GM18499 (cell line): Measurements from ENCODE around the gene FKBP6.
"Not testable (repeated sequence)": the region's sequence is repeated elsewhere in the genome, so short reads cannot be mapped to it uniquely, and the experiment has no call there.

Experiments used
- ATAC-seq: cut with Tn5 transposase; IDR thresholded peaks from one replicate; pipeline ENCODE4 v1.9.1; 2021; ENCODE audit warnings: moderate number of reproducible peaks; ENCODE audit not compliant: insufficient read depth, unreplicated experiment

FKBP6 gene

GRCh38 chr7:73353243-73353642 lies 25.3 kb downstream of the FKBP6 start:
- ATAC-seq, result no peak

DNA sequence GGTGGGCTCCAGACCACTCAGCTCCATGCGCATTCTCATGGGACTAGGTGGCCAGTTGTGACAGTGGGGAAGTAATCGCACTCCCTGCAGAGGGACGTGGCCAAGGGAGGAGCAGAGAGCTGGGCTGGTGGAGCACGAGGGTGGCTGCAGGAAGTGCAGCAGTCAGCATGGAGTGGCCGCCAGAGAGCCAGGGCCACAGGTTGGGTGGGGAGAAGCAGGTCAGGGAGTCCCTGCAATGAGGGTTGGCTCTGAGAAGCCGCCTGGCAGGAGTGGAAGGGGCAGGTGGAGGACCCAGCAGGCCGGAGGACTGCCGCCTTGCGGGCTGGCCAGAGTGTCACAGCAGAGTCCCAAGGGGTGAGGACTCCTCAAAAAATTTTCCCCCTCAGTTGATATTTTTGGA lies 26.2 kb downstream of the FKBP6 start:
- ATAC-seq, result no peak

- ATAC-seq, result no peak
Observed at GRCh38 chr7:73354821-73355220, 26.9 kb downstream of the FKBP6 start.

DNA sequence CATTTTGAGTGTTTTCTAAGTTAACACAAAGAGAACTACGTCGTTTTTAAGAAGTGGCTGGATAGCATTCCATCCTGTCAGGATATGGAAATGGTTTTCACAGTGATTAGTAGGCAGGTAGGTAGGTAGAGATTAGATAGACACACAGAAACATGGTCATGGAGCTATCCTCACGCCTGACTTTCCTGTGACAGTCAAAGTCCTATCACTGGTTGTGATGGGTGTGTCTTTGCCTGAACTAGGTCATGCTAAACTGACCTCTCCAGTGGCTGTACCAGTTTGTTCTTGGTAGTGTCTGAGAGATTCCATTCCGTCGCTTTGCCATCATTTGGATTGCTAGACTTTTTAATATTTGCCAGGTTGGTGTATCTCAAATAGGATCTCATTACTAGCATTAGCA lies 28.2 kb downstream of the FKBP6 start:
- ATAC-seq, result no peak

GRCh38 chr7:73358590-73359275 lies 30.8 kb downstream of the FKBP6 start:
- ATAC-seq, result no peak

GRCh38 chr7:73359306-73359705 lies 31.3 kb downstream of the FKBP6 start:
- ATAC-seq, result no peak

GRCh38 chr7:73359746-73360375 lies 31.9 kb downstream of the FKBP6 start:
- no peak for ATAC-seq

- ATAC-seq, result not testable (repeated sequence)
Observed at GRCh38 chr7:73360590-73360989, 32.6 kb downstream of the FKBP6 start.

DNA sequence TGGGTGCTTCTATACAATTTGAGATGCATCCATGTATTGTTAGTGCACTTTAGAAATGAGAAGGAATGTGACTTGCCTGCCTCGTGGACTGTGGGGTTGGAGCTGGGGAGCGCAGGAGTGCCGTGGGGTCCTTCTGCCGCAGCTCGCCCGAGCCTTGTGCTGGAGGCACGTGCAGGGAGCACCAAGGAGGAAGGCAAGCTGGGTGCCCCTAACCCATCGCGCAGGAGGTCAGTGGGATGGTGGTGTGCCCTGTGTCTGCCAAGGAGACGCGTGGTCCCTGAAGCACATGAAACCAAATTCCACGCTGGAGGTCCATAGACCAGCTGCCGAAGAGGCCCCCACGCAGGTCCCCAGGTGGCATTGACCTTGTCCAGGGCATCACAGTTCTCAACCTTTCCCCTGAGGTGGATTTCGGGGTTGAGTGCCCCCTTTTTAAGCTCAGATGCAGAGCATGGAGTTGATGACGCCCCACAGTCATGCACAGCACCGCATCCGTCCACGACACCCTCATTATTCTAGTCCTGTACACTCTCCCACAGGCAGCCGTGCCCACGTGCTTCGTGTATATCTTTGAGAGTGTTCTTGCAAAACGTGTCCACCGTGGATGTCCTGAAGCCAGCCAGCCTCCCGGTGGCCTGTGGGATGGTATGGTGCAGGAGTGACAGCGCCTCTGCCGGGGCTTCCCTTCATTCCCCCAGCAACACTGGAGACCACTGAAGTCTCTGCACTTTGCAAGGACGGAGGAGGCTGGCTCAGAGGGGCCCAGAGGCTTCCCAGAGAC lies 35.5 kb downstream of the FKBP6 start:
- ATAC-seq, result no peak

- ATAC-seq, result no peak
Observed at GRCh38 chr7:73364006-73364728, 36.2 kb downstream of the FKBP6 start.

DNA sequence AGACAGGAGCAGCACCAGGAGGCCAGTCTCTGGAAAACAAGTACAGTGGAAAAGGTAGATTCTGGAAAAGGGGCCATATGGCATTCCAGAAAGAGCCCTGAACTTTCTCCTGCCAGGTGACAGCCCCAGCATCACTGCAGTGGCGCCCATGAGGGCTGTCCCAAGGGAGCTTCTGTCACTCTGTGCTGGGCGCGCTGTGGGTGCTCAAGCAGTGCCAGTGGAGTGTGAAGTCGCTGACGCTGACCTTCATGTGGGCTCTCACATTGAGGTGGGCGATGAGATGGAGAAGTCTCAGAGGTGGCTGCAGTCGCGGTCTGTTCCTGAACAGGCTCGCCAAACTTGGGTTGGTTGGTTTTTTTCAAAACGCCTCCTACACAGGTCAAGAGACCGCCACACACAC lies 38.2 kb downstream of the FKBP6 start:
- ATAC-seq, result no peak

DNA sequence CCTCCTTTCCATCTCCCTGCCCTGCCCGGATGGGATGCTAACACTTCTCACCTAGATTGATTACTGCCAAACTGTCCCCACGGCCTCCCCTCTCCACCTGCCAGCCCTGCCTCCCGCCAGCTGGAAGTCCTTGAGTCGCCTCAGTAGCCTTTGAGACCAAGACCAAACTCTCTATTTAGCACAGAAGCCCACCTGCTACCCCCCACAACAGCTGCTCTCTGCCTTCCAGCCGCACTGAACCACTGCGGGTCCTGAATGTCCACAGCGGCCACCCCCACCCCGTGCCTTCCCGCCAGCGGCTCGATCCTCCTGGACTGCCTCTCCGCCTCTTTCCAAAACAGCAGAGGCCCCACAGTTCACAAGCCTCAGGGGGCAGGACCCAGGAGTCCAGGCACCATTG lies 39.0 kb downstream of the FKBP6 start:
- ATAC-seq, result no peak

- ATAC-seq, result no peak
Observed at GRCh38 chr7:73369009-73369408, 41.0 kb downstream of the FKBP6 start.

GRCh38 chr7:73369622-73370021 lies 41.7 kb downstream of the FKBP6 start:
- no peak for ATAC-seq

DNA sequence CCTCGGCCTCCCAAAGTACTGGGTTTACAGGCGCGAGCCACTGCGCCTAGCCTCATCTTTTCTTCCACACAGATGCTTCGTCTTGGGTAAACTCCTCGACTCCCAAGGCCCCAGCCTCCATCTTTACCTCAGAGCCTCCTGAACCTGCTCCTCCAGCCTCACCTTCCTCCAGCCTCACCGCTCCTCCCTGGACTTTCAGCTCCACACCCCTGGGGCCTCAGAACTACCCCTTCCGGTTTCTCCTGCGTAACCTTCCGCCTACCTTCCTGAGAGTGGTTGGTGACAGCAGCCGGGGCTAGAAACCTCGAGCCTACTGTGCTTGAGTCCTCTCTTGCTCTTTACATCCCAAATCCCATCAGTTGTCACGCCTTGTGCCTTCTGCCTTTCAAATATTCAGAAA lies 45.8 kb downstream of the FKBP6 start:
- no peak for ATAC-seq

GRCh38 chr7:73376262-73376661 lies 48.3 kb downstream of the FKBP6 start:
- not testable (repeated sequence) for ATAC-seq

DNA sequence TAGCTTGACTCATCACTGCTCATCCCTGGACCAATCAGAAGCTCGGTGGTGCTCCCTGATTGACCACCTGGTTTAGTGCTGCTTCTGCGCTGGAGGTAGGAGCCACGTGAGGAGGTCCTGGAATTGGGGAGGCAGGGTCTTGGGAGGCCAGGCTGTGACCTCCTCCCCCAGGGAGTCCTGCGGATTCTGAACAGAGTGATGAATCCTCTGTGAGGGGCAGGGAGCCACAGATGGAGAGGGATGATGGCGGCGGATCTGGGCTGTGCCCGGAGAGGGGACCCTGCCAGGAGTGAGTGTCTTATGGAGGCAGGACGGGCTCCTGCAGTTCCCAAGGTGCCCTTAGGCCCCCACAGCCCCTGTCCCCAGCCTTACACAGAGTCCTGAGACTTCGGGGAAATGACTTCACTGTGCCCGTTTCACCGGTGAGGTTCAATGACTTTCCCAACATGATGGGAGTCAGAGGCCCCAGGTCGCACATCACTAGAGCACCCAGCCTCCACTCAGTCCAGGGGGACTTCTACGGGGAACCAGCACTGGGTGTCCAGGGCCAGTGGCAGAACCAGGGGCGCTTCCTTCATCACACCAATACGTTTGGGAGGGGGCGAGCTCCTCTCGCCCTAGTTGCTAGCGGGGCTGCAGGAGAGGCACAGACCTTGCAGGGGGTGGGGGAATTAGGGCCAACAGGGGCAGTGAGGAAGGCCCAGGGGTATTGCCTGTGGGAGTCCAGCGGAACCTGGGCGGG lies 48.9 kb downstream of the FKBP6 start:
- ATAC-seq, result no peak

GRCh38 chr7:73377413-73378200 lies 49.6 kb downstream of the FKBP6 start:
- not testable (repeated sequence) for ATAC-seq

DNA sequence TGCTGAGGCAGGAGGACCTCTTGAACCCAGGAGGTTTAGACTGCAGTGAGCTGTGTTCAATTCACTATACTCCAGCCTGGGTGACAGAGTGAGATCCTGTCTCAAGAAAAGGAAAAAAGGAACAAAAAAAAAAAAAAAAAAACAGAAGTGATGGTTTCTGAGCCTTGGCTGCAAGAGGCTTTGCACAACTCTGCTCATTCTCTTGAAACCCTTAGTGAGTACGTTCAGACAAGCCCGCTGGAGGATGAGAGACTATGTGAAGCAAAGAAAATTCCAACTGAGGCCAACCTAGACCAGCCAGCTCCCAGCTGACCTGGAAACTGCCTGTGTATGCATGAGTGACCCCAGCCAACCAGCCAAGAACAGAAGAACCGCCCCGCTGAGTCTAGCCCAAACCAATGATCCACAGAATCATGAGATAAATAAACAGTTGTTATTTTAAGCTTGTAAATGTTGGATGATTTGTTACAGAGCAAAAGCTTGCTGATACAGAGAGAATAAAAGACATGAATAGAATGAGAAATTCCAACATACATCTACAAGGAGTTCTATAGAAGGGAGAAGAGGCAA lies 55.1 kb downstream of the FKBP6 start:
- no peak for ATAC-seq
